NCI-H526 (cell line): ENCODE results near the gene PMPCA.
"Not testable (repeated sequence)": the region's sequence is repeated elsewhere in the genome, so short reads cannot be mapped to it uniquely, and the experiment has no call there.

Experiments
- DNase-seq, 2 experiments: peaks; one replicate each; lab custom pipeline; 2025; lab: John Stamatoyannopoulos, UW

The PMPCA gene

DNA sequence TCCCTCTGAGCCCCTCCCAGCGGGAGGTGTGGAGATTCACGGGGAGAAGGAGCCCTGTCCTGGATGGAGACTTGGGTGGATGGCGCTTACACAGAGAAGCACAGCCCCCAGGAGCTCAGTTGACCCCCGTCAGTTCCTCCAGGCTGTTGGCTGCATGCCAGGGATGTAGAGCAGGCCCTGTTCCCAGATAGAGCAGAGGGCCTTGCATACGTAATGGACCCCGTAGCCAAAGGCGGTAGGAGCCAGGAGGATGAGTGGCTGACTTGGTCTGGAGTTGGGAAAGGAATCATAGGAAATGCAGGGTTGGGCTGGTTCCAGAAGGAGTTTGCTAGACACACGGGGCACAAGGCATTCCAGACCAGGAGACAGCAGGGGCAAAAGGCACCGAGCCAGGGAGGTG, 2.5 kb downstream of the PMPCA start:
- no peak for DNase-seq

DNA sequence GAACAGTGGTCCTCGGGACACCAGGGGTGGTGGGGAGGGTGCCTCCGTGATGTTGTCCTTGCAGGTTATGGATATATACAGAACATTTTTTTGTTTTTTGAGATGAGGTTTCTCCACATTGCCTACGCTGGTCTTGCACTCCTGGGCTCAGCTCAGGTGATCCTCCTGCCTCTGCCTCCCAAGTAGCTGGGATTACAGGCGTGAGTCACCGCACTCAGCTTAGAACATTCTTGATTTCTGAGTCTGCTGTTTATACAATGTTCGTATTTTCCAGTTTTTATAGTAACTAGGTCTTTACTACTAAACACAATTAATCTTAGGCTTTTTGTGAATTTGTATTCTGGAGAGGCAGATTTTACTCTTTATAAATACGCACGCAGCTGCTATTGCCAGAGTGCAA, 6.0 kb downstream of the PMPCA start:
- no peak for DNase-seq

GRCh38 chr9:136416914-136417313, 6.5 kb downstream of the PMPCA start:
- no peak for DNase-seq

DNA sequence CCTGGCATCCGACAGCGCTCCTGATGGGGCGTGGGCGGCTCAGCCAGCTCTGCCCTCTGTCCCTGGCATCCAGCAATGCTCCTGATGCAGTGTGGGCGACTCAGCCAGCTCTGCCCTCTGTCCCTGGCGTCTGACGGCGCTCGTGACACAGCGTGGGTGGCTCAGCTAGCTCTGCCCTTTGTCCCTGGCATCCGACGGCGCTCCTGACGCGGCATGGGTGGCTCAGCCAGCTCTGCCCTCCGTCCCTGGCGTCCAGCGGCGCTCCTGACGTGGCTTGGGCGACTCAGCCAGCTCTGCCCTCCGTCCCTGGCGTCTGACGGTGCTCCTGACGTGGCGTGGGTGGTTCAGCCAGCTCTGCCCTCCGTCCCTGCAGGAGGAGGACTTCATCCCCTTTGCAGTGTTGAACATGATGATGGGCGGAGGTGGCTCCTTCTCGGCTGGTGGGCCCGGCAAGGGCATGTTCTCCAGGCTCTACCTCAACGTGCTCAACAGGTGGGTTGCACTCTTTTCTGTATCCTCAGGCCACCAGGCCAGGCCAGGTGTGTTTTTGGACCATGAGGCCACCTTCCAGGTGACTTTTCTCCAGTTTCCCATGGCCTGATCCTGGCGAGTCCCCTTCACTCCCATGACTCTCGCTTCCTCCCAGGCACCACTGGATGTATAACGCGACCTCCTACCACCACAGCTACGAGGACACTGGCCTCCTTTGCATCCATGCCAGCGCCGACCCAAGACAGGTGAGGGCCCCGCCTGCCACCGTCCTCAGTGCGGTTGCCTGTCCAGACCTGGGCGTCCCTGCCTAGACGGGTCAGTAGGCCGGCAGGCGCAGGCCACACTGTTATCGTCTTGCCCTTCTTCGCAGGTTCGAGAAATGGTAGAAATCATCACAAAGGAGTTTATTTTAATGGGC, 8.0 kb downstream of the PMPCA start:
- no peak for DNase-seq

GRCh38 chr9:136419092-136419420, 8.6 kb downstream of the PMPCA start:
- DNase-seq, result no peak

DNA sequence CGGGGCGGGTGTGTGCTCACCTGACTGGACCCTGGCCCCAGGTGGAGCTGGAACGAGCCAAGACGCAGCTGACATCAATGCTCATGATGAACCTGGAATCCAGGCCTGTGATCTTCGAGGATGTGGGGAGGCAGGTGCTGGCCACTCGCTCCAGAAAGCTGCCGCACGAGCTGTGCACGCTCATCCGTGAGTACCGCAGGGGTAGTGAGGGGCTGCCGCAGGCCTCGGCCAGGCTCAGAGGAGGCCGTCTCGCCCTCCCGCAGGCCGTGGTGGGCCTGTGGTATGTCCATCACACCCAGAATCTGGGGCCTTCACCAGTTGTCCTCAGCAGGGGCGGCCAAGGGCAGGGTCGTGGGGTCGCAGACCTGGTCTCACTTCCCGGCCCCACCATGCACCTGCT, 11.3 kb downstream of the PMPCA start:
- no peak for DNase-seq

DNA sequence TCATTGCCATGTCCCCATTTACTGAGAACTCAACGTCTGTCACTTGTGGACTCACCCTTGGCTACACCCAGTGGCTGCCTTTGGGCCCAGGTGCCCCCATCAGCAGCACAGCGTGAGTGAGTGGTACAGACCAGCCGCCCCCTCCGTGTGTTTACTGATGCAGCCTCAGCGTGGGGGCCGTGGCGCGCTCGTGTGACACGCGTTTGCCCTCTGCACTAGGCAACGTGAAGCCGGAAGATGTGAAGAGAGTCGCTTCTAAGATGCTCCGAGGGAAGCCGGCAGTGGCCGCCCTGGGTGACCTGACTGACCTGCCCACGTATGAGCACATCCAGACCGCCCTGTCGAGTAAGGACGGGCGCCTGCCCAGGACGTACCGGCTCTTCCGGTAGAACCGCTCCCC, 12.4 kb downstream of the PMPCA start:
- no peak for DNase-seq

DNA sequence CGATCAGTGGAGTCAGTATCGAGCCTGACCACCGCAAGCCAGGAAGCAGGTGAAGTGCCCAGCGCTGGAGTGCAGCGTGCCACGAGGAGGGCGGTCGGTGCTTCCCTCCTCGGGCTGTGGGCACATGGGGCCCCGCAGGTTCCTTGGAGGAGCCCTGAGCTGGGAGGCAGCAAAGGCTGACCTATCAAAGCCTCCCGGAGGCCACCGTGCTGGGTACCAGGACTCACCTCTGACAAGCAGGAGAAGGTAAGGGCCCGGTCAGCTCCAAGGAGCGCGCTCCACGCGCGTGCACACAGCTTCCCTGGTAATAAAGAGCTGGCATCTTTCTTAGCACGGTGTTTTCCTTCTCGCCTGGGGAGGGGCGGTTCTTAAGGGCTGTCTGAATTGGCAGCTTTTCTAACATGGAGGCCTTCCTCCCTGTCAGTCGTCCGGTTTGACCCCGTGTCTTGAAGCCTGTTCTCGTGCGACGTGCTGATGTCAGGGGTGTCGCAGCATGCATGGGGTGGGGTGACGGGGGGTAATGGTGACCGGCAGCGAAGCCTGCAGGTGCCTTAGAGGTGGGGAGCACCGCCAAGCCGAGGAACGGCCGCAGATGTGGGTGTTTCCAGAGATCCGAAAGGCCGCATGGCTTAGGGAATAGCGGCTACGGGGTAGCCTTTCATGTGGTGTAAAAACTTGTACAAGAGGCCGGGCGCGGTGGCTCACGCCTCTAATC, 13.1 kb downstream of the PMPCA start:
- no peak for DNase-seq

- DNase-seq, result no peak
Measured at GRCh38 chr9:136424750-136425362, 14.4 kb downstream of the PMPCA start.

DNA sequence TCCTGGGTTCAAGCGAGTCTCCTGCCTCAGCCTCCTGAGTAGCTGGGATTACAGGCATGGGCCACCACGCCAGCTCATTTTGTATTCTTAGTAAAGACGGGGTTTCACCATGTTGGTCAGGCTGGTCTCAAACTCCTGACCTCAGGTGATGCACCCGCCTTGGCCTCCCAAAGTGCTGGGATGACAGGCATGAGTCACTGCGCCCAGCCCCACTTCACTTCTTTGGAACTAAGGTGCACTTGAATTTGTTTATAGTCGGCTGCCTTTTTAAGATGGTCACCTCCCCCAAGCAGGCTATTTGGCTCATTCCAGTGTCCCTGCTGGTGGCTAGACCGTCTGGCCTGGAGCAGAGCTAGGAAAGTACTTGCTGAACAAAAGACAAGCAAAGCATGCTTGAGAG, 14.9 kb downstream of the PMPCA start:
- not testable (repeated sequence) for DNase-seq

GRCh38 chr9:136426787-136427186, 16.3 kb downstream of the PMPCA start:
- DNase-seq, result no peak

DNA sequence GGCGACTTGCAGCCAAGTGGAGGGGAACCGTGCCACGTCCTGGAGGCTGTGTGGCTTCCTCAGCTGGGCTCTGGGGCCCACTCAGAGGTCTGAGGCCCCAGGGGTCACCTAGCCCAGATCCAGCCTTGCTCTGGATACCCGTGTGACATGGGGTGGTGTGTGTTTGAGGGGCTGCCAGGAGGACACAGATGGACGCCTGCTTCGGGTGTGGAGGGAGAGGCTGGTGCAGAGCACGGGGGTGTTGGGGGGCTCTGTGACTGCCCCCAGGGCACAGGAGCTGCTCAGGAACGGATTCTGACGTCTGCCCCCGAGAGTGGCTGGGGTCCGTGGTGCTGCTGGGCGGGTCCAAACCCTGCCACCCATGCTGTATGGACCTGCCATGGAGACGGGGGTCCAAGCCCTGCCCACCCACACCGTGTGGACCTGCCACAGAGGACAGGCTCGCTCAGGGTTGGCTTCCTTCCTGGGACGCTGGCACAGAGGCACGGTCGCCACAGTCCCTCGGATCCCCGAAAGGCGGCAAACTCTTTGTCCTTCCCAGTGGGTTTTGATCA, 18.7 kb downstream of the PMPCA start:
- no peak for DNase-seq

GRCh38 chr9:136429683-136430491, 19.4 kb downstream of the PMPCA start:
- DNase-seq, result no peak

- no peak for DNase-seq
Measured at GRCh38 chr9:136430588-136431234, 20.3 kb downstream of the PMPCA start.

DNA sequence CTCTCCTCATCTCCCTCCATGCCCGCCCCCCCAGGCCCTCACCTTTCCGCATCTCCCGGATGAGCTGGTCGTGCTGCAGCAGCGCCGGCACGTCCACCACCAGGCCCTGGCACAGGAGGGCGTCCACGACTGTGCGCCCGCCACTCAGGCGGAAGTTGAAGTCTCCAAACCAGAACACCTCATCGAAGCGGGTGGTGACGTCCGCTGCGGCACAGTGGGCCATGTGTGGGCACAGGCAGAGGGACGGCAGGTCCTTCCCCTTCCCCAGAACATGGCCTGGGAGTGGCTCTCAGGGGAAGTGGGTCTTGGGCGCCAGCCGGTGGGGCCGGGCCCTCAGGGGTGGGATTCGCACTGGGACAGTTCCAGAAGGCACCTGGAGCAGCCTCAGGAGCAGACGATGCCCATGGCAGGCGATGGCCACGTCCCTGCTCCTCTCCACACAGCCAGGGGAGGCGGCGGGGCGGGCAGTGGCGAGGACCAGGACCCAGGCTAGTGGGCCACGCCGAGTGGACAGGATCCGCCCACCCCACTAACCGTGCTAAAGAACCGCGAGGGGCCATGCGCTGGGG, 21.4 kb downstream of the PMPCA start:
- DNase-seq, result no peak

DNA sequence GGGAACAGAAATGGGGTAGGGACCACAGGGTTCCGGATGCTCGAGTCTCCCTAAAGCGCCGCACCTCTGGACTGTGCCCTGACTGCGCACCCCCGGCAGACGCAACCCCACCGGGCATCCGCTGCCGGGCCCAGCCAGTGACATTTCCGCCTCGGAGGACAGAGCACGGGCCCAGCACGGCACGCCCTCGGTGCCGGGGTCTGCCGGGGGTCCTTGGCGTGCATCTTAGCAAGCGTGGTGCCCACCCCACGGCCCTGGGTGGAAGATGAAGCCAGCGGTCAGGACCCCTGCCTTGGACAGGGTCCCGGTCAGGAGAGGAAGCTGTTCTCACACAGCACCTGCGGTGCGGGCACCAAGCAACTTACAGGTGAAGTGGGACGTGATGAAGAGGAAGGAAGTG, 22.1 kb downstream of the PMPCA start:
- DNase-seq, result no peak

GRCh38 chr9:136433043-136433715, 22.7 kb downstream of the PMPCA start:
- no peak for DNase-seq

DNA sequence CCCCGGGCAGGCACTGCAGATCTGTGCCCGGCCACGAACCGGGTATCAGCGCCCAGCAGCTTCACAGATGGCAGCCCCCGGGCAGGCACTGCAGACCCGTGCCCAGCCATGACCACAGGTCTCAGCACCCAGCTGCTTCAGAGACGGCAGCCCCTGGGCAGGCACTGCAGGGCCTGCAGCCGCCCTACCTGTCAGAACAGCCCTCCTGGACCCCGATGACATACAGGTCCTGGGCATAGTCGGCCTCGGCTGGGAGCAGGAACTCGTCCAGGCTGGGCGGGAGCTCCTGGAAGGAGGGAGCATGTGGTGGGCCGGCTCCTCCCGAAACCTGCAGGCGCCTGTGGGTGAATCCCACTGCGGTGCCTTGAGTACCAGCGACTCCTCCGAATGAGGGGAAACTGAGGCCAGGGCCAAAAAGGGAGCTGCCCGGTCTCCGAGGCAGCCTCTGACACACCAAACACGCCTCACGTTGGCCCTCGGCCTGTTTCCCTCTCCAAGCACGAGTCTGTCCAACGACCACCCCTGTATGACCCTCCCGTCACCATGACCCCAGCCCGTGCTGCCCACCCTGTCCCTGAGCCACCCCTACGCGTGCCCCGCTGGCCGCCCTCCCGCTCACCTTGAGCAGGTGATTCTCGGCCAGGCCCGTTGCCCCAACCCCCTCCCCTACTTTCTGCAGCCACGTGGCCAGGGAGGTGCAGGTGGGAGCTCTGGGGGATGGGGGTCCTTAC, 23.6 kb downstream of the PMPCA start:
- DNase-seq, result no peak

DNA sequence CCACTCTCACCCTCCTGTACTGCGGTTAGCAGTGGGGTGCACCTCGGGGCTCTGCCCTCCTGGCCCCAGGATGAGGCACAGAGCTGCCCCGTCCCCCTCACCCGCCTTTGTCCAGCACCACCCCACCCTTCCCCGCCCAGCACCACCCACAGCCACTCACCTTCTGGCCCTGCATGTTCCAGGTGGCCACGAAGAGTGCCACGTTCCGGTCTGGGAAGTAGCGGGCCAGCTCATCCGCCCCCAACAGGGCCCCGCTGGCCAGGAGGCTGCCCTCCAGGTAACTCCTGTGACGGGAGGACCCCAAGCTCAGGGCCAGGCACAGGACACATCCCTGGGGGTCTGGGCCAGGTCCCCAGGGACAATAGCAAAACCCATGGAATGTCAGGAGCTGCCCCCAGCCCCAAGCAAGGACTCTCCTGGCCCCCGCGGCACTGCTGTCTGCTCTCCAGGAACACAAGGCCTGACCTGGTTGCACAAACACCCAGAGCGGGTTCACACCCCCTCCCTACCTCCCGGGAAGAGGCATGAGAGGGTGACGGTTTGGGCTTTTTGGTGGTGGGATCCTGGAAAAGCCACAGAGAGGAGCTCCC, 24.2 kb downstream of the PMPCA start:
- DNase-seq, result no peak
